ENCODE measurements around the gene LYST. TPM values are rescaled to one million over a fixed set of nuclear protein-coding genes. Genes with fewer than 3 reads are reported as not detected.

The LYST gene
- total and polyA plus RNA-seq, 7 donors = 2.4 to 8.6 (median 5.6) TPM

- no peaks in the 10 kb centered on the region for H3K4me1 ChIP-seq
- H3K27me3 ChIP-seq (ENCODE audit: insufficient read depth in 3 of 3, low read length in 2 of 3) = no peaks in the 10 kb centered on the region
- H3K36me3 ChIP-seq (ENCODE audit: insufficient read depth in 1 of 2, low read depth in 1 of 2) = peaks cover 0 to 90% of the 10 kb centered on the region in 2 donors
- ATAC-seq (no peak), DNase-seq (no peak)
- no peak for TF ChIP-seq CTCF (IDR thresholded peaks at IDR 0.05)
- intact Hi-C loops (cut with DNase I) = no loop called here
- H3K4me3 ChIP-seq = no peak overlapping the region
- 89 to 97% (median 97%) methylated on average over 1 of the region's 1 CpG for WGBS, 3 donors
- no peaks in the 10 kb centered on the region for H3K9me3 ChIP-seq
- H3K27ac ChIP-seq = no peak overlapping the region
Measured at GRCh38 chr1:235712812-235713211, 153.9 kb downstream of the LYST start.

GRCh38 chr1:235710687-235711086, 156.0 kb downstream of the LYST start:
- Histone ChIP-seq H3K4me3 (no peak overlapping the region), H3K9me3 (no peaks in the 10 kb centered on the region), H3K27me3 (ENCODE audit: insufficient read depth in 3 of 3, low read length in 2 of 3) (no peaks in the 10 kb centered on the region), H3K27ac (no peak overlapping the region), H3K36me3 (ENCODE audit: insufficient read depth in 1 of 2, low read depth in 1 of 2) (peaks cover 0 to 92% of the 10 kb centered on the region in 2 donors), H3K4me1 (no peaks in the 10 kb centered on the region)
- WGBS, 3 donors = 48 to 75% (median 50%) methylated on average over 3 of the region's 3 CpGs
- intact Hi-C loops (cut with DNase I) = no loop called here
- DNase-seq (no peak), ATAC-seq (no peak)
- no peak for TF ChIP-seq CTCF (IDR thresholded peaks at IDR 0.05)

GRCh38 chr1:235709018-235709417, 157.7 kb downstream of the LYST start:
- Histone ChIP-seq H3K9me3 (no peaks in the 10 kb centered on the region), H3K4me3 (no peak overlapping the region), H3K36me3 (ENCODE audit: insufficient read depth in 1 of 2, low read depth in 1 of 2) (peaks cover 0 to 90% of the 10 kb centered on the region in 2 donors), H3K4me1 (no peaks in the 10 kb centered on the region), H3K27me3 (ENCODE audit: insufficient read depth in 3 of 3, low read length in 2 of 3) (no peaks in the 10 kb centered on the region), H3K27ac (no peak overlapping the region)
- no peak for TF ChIP-seq CTCF (IDR thresholded peaks at IDR 0.05)
- WGBS, 3 donors = 92 to 93% (median 92%) methylated on average over 11 of the region's 11 CpGs
- DNase-seq (no peak), ATAC-seq (no peak)
- intact Hi-C loops (cut with DNase I) = no loop called here

GRCh38 chr1:235708390-235708962, 158.2 kb downstream of the LYST start:
- WGBS, 3 donors = 64 to 66% (median 66%) methylated on average over 4 of the region's 4 CpGs
- ATAC-seq (no peak), DNase-seq (no peak)
- H3K36me3 ChIP-seq (ENCODE audit: insufficient read depth in 1 of 2, low read depth in 1 of 2) = peaks cover 0 to 85% of the 10 kb centered on the region in 2 donors
- H3K27me3 ChIP-seq (ENCODE audit: insufficient read depth in 3 of 3, low read length in 2 of 3) = no peaks in the 10 kb centered on the region
- intact Hi-C loops (cut with DNase I) = no loop called here
- no peak overlapping the region for H3K4me3 ChIP-seq
- H3K9me3 ChIP-seq = no peaks in the 10 kb centered on the region
- no peak for TF ChIP-seq CTCF (IDR thresholded peaks at IDR 0.05)
- H3K4me1 ChIP-seq = no peaks in the 10 kb centered on the region
- no peak overlapping the region for H3K27ac ChIP-seq

GRCh38 chr1:235703506-235703905, 163.2 kb downstream of the LYST start:
- no peak for TF ChIP-seq CTCF (IDR thresholded peaks at IDR 0.05)
- Histone ChIP-seq H3K27ac (no peak overlapping the region), H3K27me3 (ENCODE audit: insufficient read depth in 3 of 3, low read length in 2 of 3) (no peaks in the 10 kb centered on the region), H3K4me1 (no peaks in the 10 kb centered on the region), H3K36me3 (ENCODE audit: insufficient read depth in 1 of 2, low read depth in 1 of 2) (peaks cover 3 to 79% of the 10 kb centered on the region in 2 donors), H3K4me3 (no peak overlapping the region), H3K9me3 (no peaks in the 10 kb centered on the region)
- no peak for DNase-seq
- ATAC-seq = no peak
- 84 to 93% (median 90%) methylated on average over 2 of the region's 2 CpGs for WGBS, 3 donors
- intact Hi-C loops (cut with DNase I) = no loop called here
